KOPT-K1 (cell line): Measurements from ENCODE around the gene BRIX1.
"Not testable (repeated sequence)": the region's sequence is repeated elsewhere in the genome, so short reads cannot be mapped to it uniquely, and the experiment has no call there.

ENCODE experiments used
- H3K27ac ChIP-seq: fragments of 200-600 bp; sonication (generic); 2 replicates; pipeline ENCODE4 v1.5.1; 2016; ENCODE audit warnings: antibody characterized with exemption, mild to moderate bottlenecking, low read depth, low read length; ENCODE audit not compliant: poor library complexity, severe bottlenecking
- H3K36me3 ChIP-seq: fragments of 200-600 bp; sonication (generic); 2 replicates; pipeline ENCODE4 v1.5.1; 2017; ENCODE audit warnings: antibody characterized with exemption, mild to moderate bottlenecking, low read length, moderate library complexity; ENCODE audit not compliant: insufficient read depth
- H3K9me3 ChIP-seq: fragments of 200-600 bp; sonication (generic); 2 replicates; pipeline ENCODE4 v1.5.1; 2017; ENCODE audit warnings: antibody characterized with exemption, low read length, mild to moderate bottlenecking; ENCODE audit not compliant: insufficient read depth, poor library complexity, severe bottlenecking

Gene BRIX1

DNA sequence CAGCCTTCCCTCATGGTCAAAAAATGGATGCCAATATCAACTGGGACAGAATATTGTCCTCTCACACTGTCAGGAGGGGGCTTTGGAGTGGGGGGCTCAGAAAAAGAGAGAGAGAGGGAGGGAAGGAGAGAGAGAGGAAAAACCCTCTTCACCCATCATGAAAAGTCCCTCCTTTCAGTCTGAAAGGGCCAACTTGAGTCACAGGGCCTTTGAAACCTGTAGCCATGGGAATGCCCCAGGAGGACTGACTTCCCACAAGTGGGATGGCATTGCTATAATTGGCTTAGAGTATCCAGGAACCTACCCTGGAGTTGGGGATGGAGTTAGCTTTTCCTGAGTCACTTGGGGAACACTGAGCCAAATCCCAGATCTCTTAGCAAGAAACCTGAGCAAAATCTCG is 55.0 kb downstream of the BRIX1 start:
- H3K9me3 ChIP-seq, result peaks cover 5% of the 10 kb centered on the region
- no peaks in the 10 kb centered on the region for H3K36me3 ChIP-seq
- no peak overlapping the region for H3K27ac ChIP-seq

GRCh38 chr5:34971655-34972054 is 56.1 kb downstream of the BRIX1 start:
- H3K9me3 ChIP-seq, H3K27ac ChIP-seq, H3K36me3 ChIP-seq: not testable (repeated sequence)
